HEK293 (cell line): ENCODE data around the gene PPHLN1.
"Not testable (repeated sequence)": the region's sequence is repeated elsewhere in the genome, so short reads cannot be mapped to it uniquely, and the experiment has no call there.

Experiments used
- CTCF ChIA-PET: fragments of 350-600 bp; formaldehyde crosslinking; extraction: SDS; loops from one replicate; lab custom pipeline; 2021; ENCODE audit warnings: antibody characterized with exemption; lab: Yijun Ruan, JAX
- POLR2A ChIA-PET: fragments of 300-600 bp; formaldehyde crosslinking; extraction: SDS; loops from one replicate; lab custom pipeline; 2020; ENCODE audit warnings: antibody characterized with exemption, inconsistent platforms; lab: Yijun Ruan, JAX
- H3K27ac ChIP-seq: fragments of 200-500 bp; sonication (Bioruptor generic); 2 replicates; pipeline ENCODE4 v1.5.1; 2014; ENCODE audit warnings: low read depth, low read length, control low read depth, inconsistent platforms; ENCODE audit errors: extremely low read depth
- H3K36me3 ChIP-seq, 2 experiments: fragments of 200-500 bp in 1 of 2; sonication (Bioruptor generic) in 1 of 2; 1 replicate in 1 of 2; 2 replicates in 1 of 2; pipeline ENCODE4 v1.5.1; 2014 to 2017; ENCODE audit warnings: inconsistent platforms in 2 of 2, low read length in 2 of 2; ENCODE audit not compliant: control insufficient read depth in 2 of 2, insufficient read depth in 1 of 2
- H3K4me1 ChIP-seq: fragments of 200-500 bp; sonication (Bioruptor generic); 2 replicates; pipeline ENCODE4 v1.5.1; 2014; ENCODE audit warnings: mild to moderate bottlenecking, low read length, inconsistent platforms; ENCODE audit not compliant: control insufficient read depth, insufficient read depth
- H3K4me3 ChIP-seq: 2 replicates; pipeline ENCODE4 v1.5.1; 2011; ENCODE audit warnings: low read depth, mild to moderate bottlenecking, control low read depth, low read length, moderate library complexity
- H3K9me3 ChIP-seq: fragments of 200-500 bp; sonication (Bioruptor generic); 2 replicates; pipeline ENCODE4 v1.5.1; 2014; ENCODE audit warnings: low read depth, low read length, inconsistent platforms; ENCODE audit not compliant: control insufficient read depth, insufficient read depth
- HOXA7 ChIP-seq: sonication (generic); formaldehyde crosslinking; IDR thresholded peaks from 2 replicates; pipeline ENCODE4 v1.8.1; 2022; ENCODE audit warnings: missing genetic modification reagents, borderline replicate concordance
- KLF9 ChIP-seq: fragments of 450-650 bp; formaldehyde crosslinking; IDR thresholded peaks from 2 replicates; pipeline ENCODE4 v1.5.1; 2016; ENCODE audit warnings: missing biosample characterization, missing genetic modification characterization, low read depth
- PRDM1 ChIP-seq: fragments of 450-650 bp; formaldehyde crosslinking; IDR thresholded peaks from 2 replicates; pipeline ENCODE4; 2016; ENCODE audit warnings: missing biosample characterization, missing genetic modification characterization
- SCRT2 ChIP-seq: fragments of 450-650 bp; formaldehyde crosslinking; IDR thresholded peaks from 2 replicates; pipeline ENCODE4 v1.5.1; 2016; ENCODE audit warnings: missing biosample characterization, missing genetic modification characterization
- TRIM28 ChIP-seq: IDR thresholded peaks from 2 replicates; pipeline ENCODE4 v1.6.1; 2011; ENCODE audit warnings: low read length, control low read depth, borderline replicate concordance
- YY1 ChIP-seq: fragments of 450-650 bp; formaldehyde crosslinking; IDR thresholded peaks from 2 replicates; pipeline ENCODE4 v1.5.1; 2018; ENCODE audit warnings: missing biosample characterization, missing genetic modification characterization
- ZFP3 ChIP-seq: fragments of 450-650 bp; formaldehyde crosslinking; IDR thresholded peaks from 2 replicates; pipeline ENCODE4 v1.5.1; 2016; ENCODE audit warnings: low read depth, missing biosample characterization, missing genetic modification characterization
- ZNF175 ChIP-seq: fragments of 450-650 bp; formaldehyde crosslinking; IDR thresholded peaks from 2 replicates; pipeline ENCODE4 v1.5.1; 2016; ENCODE audit warnings: missing biosample characterization, missing genetic modification characterization
- ZNF530 ChIP-seq: fragments of 450-650 bp; formaldehyde crosslinking; IDR thresholded peaks from 2 replicates; pipeline ENCODE4 v1.5.1; 2016; ENCODE audit warnings: low read depth, missing biosample characterization, missing genetic modification characterization
- ZNF549 ChIP-seq: fragments of 450-650 bp; IDR thresholded peaks from 2 replicates; pipeline ENCODE4 v1.5.1; 2018; ENCODE audit warnings: missing biosample characterization, missing genetic modification characterization, mild to moderate bottlenecking, inconsistent platforms, moderate library complexity
- ZNF555 ChIP-seq: fragments of 450-650 bp; formaldehyde crosslinking; conservative IDR thresholded peaks from 2 replicates; pipeline ENCODE4 v1.5.1; 2017; ENCODE audit warnings: missing biosample characterization, mild to moderate bottlenecking, missing genetic modification characterization, inconsistent platforms
- ZNF600 ChIP-seq: fragments of 450-650 bp; formaldehyde crosslinking; IDR thresholded peaks from 2 replicates; pipeline ENCODE4 v1.5.1; 2016; ENCODE audit warnings: missing biosample characterization, missing genetic modification characterization
- ZNF629 ChIP-seq: fragments of 450-650 bp; formaldehyde crosslinking; IDR thresholded peaks from 2 replicates; pipeline ENCODE4 v1.5.1; 2017; ENCODE audit warnings: missing biosample characterization, missing genetic modification characterization
- TF ChIP-seq, protein P1 (sequence below): fragments of 450-650 bp; formaldehyde crosslinking; IDR thresholded peaks from 2 replicates; pipeline ENCODE4 v1.5.1; 2016; ENCODE audit warnings: missing biosample characterization, missing genetic modification characterization, low read depth
- TF ChIP-seq, protein P2 (sequence below): fragments of 450-650 bp; formaldehyde crosslinking; IDR thresholded peaks from 2 replicates; pipeline ENCODE4 v1.5.1; 2016; ENCODE audit warnings: missing biosample characterization, missing genetic modification characterization
- TF ChIP-seq, protein P3 (sequence below): fragments of 450-650 bp; formaldehyde crosslinking; IDR thresholded peaks from 2 replicates; pipeline ENCODE4 v1.5.1; 2016; ENCODE audit warnings: missing biosample characterization, missing genetic modification characterization
- TF ChIP-seq, protein P4 (sequence below): fragments of 450-650 bp; formaldehyde crosslinking; IDR thresholded peaks from 2 replicates; pipeline ENCODE4 v1.5.1; 2017; ENCODE audit warnings: missing biosample characterization, mild to moderate bottlenecking, missing genetic modification characterization, moderate library complexity

PPHLN1 gene

DNA sequence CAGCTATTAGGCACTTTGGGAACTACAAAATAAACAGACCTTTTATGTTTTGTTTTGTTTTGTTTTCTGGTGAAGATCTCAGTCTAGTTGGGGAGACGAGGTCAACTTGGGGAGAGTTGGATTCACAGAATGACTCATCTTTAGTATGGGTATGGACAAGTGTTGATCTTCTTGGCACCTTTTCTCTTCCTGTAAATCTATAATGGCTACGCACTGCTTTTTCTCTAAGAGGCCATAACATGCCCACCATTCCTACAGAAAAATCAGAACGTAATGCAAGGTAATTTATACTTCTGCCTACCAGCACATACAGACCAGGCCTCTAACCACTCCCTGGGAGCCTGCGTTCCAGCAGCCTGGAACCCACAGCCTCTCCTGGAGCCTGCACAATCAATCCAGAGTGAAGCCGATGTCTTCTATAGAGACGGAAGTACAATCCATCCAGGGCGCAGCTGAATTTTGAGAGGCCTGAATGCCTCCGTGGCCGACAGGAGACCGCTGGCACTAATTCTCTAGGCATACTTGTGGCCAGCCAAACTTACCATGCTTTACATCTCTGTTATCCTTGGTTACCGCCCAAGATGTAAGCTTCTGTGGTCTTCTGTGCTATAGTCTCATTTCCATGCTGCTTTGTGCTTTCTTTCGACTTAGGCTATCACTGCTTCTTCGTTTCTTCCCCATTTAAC, 717 bp downstream of the PPHLN1 start (continued):
- no peak for TF ChIP-seq KLF9 (tag by site-specific recombination)
- no peak for TF ChIP-seq ZNF175
- TF ChIP-seq ZNF555 (tag by site-specific recombination), result no peak
- peak; percentile 43; the same call in 1 of the 2 replicates for TF ChIP-seq SCRT2 (tag by site-specific recombination)
- TF ChIP-seq ZNF600 (tag by site-specific recombination), result peak; percentile 11; the same call in 1 of the 2 replicates
- 0 out of 2 replicates have a peak, but pooled peaks have one; percentile 27 for TF ChIP-seq YY1 (tag by site-specific recombination)
- TF ChIP-seq, protein P1, sequence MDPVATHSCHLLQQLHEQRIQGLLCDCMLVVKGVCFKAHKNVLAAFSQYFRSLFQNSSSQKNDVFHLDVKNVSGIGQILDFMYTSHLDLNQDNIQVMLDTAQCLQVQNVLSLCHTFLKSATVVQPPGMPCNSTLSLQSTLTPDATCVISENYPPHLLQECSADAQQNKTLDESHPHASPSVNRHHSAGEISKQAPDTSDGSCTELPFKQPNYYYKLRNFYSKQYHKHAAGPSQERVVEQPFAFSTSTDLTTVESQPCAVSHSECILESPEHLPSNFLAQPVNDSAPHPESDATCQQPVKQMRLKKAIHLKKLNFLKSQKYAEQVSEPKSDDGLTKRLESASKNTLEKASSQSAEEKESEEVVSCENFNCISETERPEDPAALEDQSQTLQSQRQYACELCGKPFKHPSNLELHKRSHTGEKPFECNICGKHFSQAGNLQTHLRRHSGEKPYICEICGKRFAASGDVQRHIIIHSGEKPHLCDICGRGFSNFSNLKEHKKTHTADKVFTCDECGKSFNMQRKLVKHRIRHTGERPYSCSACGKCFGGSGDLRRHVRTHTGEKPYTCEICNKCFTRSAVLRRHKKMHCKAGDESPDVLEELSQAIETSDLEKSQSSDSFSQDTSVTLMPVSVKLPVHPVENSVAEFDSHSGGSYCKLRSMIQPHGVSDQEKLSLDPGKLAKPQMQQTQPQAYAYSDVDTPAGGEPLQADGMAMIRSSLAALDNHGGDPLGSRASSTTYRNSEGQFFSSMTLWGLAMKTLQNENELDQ (tag by site-specific recombination), result no peak
- TF ChIP-seq, protein P2, sequence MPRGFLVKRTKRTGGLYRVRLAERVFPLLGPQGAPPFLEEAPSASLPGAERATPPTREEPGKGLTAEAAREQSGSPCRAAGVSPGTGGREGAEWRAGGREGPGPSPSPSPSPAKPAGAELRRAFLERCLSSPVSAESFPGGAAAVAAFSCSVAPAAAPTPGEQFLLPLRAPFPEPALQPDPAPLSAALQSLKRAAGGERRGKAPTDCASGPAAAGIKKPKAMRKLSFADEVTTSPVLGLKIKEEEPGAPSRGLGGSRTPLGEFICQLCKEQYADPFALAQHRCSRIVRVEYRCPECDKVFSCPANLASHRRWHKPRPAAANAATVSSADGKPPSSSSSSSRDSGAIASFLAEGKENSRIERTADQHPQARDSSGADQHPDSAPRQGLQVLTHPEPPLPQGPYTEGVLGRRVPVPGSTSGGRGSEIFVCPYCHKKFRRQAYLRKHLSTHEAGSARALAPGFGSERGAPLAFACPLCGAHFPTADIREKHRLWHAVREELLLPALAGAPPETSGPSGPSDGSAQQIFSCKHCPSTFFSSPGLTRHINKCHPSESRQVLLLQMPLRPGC (tag by site-specific recombination), result 0 out of 2 replicates have a peak, but pooled peaks have one; percentile 5
- TF ChIP-seq HOXA7 (CRISPR knock-in tag), result no peak
- TF ChIP-seq ZNF530 (tag by site-specific recombination), result no peak
- no peak for TF ChIP-seq ZNF629 (tag by site-specific recombination)
- no peak for TF ChIP-seq TRIM28
- TF ChIP-seq, protein P3, sequence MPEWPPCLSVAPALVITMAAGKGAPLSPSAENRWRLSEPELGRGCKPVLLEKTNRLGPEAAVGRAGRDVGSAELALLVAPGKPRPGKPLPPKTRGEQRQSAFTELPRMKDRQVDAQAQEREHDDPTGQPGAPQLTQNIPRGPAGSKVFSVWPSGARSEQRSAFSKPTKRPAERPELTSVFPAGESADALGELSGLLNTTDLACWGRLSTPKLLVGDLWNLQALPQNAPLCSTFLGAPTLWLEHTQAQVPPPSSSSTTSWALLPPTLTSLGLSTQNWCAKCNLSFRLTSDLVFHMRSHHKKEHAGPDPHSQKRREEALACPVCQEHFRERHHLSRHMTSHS, result no peak
- no peak for TF ChIP-seq ZNF549

DNA sequence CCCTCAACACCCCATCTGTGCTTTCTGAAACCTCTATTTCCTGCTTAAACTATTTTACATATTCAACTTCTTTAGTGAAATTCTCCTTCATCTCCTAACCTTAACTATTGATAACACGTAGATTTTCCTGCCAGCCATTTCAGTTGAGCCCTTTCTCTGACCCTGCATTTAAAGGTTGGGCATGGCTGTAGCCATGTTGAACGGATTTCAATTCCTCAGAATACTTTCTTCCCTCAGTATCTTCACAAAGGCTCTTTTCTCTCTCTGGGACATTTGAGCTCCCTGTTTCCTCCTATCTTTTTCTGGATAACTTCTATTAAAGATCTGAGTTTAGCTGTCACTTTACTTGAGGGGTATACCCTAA, 1.2 kb downstream of the PPHLN1 start:
- ChIA-PET POLR2A (no interaction called here), CTCF (interaction anchor here (0.6 kb wide), 1 partner anchor 242 kb away, joined by 4 read pairs; no protein-coding TSS in a partner anchor)
- H3K4me1 ChIP-seq, result peaks cover 5% of the 10 kb centered on the region
- TF ChIP-seq ZFP3 (no peak), PRDM1 (tag by site-specific recombination) (0 out of 2 replicates have a peak, but pooled peaks have one; percentile 27)
- TF ChIP-seq, protein P4, sequence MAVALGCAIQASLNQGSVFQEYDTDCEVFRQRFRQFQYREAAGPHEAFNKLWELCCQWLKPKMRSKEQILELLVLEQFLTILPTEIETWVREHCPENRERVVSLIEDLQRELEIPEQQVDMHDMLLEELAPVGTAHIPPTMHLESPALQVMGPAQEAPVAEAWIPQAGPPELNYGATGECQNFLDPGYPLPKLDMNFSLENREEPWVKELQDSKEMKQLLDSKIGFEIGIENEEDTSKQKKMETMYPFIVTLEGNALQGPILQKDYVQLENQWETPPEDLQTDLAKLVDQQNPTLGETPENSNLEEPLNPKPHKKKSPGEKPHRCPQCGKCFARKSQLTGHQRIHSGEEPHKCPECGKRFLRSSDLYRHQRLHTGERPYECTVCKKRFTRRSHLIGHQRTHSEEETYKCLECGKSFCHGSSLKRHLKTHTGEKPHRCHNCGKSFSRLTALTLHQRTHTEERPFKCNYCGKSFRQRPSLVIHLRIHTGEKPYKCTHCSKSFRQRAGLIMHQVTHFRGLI (tag by site-specific recombination), result peak; percentile 62
- H3K9me3 ChIP-seq, result no peaks in the 10 kb centered on the region
- peak overlapping the region; percentile 56; the same call in 1 of the 2 replicates for H3K27ac ChIP-seq
- peak overlapping the region; percentile 74 for H3K4me3 ChIP-seq
- peaks cover 5 to 15% of the 10 kb centered on the region in 2 experiments for H3K36me3 ChIP-seq

DNA sequence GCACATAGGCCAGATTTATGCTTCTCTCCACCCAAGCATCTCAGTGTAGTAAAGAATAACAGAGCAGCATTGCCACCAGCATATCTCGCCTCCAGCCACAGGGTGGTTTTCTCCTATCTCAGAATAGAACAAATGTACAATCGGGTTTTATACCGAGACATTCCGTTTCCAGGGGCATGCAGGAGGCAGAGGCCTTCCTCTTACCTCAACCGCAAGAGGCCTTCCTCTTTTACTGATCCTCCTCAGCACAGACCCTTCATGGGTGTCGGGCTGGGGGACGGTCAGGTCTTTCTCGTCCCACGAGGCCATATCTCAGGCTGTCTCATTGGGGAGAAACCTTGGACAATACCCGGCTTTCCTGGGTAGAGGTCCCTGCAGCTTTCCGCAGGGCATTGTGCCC, 4.1 kb downstream of the PPHLN1 start:
- H3K4me1 ChIP-seq, H3K27ac ChIP-seq, POLR2A ChIA-PET, CTCF ChIA-PET, H3K9me3 ChIP-seq, H3K4me3 ChIP-seq, H3K36me3 ChIP-seq: not testable (repeated sequence)
